Stimulated activated CD8-positive, alpha-beta memory T cell treated with anti-CD3 and anti-CD28 coated beads, Interleukin-7, amount 100 ng/mL, for 4 hours (primary cell): Measurements from ENCODE around the gene LGMN.
A peak's percentile ranks its signal among the peaks of the same experiment; 100 is the strongest.

Source experiments
- DNase-seq, 2 donors: peaks; one replicate each; pipeline ENCODE4 v3.0.0-alpha.2; 2020; ENCODE audit warnings: low read depth in 2 of 2

Gene LGMN

GRCh38 chr14:92726135-92726932 is 22.1 kb downstream of the LGMN start:
- DNase-seq: peak; percentile 12 to 32

GRCh38 chr14:92724516-92725340 is 23.7 kb downstream of the LGMN start:
- no peak for DNase-seq

- no peak for DNase-seq
Measured at GRCh38 chr14:92719890-92720323, 28.5 kb downstream of the LGMN start.

- DNase-seq: no peak
Measured at GRCh38 chr14:92719421-92719820, 29.0 kb downstream of the LGMN start.

GRCh38 chr14:92718664-92719063 is 29.8 kb downstream of the LGMN start:
- no peak for DNase-seq

- no peak for DNase-seq
Measured at GRCh38 chr14:92717571-92718042, 30.8 kb downstream of the LGMN start.

- DNase-seq: no peak
Measured at GRCh38 chr14:92716131-92716530, 32.3 kb downstream of the LGMN start.

- DNase-seq: peak; percentile 58 to 75
Measured at GRCh38 chr14:92714739-92715307, 33.6 kb downstream of the LGMN start.

- DNase-seq: no peak
Measured at GRCh38 chr14:92712654-92713051, 35.8 kb downstream of the LGMN start.

- DNase-seq: no peak
Measured at GRCh38 chr14:92711976-92712653, 36.3 kb downstream of the LGMN start.

- DNase-seq: no peak
Measured at GRCh38 chr14:92710001-92710341, 38.5 kb downstream of the LGMN start.

GRCh38 chr14:92709340-92710000 is 39.0 kb downstream of the LGMN start:
- DNase-seq: no peak

GRCh38 chr14:92706386-92706785 is 42.0 kb downstream of the LGMN start:
- no peak for DNase-seq

GRCh38 chr14:92704821-92705220 is 43.6 kb downstream of the LGMN start:
- DNase-seq: no peak

- no peak for DNase-seq
Measured at GRCh38 chr14:92704036-92704804, 44.2 kb downstream of the LGMN start.

GRCh38 chr14:92703516-92703915 is 44.9 kb downstream of the LGMN start:
- DNase-seq: no peak

- no peak for DNase-seq
Measured at GRCh38 chr14:92702441-92702918, 45.9 kb downstream of the LGMN start.

GRCh38 chr14:92701826-92702225 is 46.6 kb downstream of the LGMN start:
- no peak for DNase-seq

GRCh38 chr14:92698393-92698792 is 50.0 kb downstream of the LGMN start:
- no peak for DNase-seq

GRCh38 chr14:92696366-92696765 is 52.1 kb downstream of the LGMN start:
- no peak for DNase-seq

GRCh38 chr14:92695562-92695961 is 52.9 kb downstream of the LGMN start:
- no peak for DNase-seq
